ENCODE data around the gene RASSF8. TPM values are rescaled to one million over a fixed set of nuclear protein-coding genes. Genes with fewer than 3 reads are reported as not detected.

The RASSF8 gene
- total RNA-seq, 1 donor from 2014 or later, result 33.7 TPM

DNA sequence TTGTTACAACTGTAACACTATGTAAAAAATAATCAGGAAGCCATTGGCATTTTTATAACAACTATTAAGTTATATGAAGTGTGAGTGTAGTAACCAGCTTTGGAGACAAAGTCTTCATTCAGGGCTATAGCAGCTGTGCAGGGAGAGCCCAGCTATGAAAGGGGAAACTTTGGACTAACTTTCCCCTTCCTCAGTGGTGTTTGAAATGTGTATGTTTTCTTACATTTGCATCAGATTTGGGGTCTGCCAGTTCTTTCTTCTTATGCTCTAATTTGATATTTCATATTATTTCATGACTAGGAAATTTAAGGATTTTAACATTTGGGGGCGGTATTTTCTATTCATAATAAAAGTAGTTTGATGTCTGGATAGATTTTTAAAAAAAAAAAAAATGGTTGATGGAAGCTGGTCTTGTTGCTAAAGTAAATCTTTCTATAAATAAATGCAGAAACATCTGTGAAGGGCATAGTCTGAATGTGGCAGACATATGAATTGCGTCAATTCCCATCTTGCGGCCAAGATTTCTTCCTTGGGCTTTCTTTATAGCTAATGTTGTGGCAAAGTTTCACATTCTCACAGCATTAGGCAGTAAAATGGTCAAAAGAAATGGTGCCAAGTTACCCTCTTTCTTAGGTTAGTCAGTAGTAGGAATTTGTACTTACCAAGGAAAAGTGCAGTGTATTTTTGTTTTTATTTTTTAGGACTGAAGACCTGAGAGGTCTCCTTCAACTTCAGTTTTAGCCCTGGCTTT lies 35.6 kb downstream of the RASSF8 start:
- H3K4me3 ChIP-seq, result no peak overlapping the region
- TF ChIP-seq, protein P1, sequence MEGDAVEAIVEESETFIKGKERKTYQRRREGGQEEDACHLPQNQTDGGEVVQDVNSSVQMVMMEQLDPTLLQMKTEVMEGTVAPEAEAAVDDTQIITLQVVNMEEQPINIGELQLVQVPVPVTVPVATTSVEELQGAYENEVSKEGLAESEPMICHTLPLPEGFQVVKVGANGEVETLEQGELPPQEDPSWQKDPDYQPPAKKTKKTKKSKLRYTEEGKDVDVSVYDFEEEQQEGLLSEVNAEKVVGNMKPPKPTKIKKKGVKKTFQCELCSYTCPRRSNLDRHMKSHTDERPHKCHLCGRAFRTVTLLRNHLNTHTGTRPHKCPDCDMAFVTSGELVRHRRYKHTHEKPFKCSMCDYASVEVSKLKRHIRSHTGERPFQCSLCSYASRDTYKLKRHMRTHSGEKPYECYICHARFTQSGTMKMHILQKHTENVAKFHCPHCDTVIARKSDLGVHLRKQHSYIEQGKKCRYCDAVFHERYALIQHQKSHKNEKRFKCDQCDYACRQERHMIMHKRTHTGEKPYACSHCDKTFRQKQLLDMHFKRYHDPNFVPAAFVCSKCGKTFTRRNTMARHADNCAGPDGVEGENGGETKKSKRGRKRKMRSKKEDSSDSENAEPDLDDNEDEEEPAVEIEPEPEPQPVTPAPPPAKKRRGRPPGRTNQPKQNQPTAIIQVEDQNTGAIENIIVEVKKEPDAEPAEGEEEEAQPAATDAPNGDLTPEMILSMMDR (IDR thresholded peaks at IDR 0.05; ENCODE audit: borderline replicate concordance), result no peak
- H3K4me1 ChIP-seq, result peaks cover 47% of the 10 kb centered on the region
- no peaks in the 10 kb centered on the region for H3K36me3 ChIP-seq
- DNase-seq, result no peak
- H3K27ac ChIP-seq (replicated peaks), result peak overlapping the region; percentile 27
- intact Hi-C loops (cut with micrococcal nuclease), result no loop called here
- H3K27me3 ChIP-seq (ENCODE audit: low read depth), result no peaks in the 10 kb centered on the region
- H3K9me3 ChIP-seq (replicated peaks), result no peaks in the 10 kb centered on the region

DNA sequence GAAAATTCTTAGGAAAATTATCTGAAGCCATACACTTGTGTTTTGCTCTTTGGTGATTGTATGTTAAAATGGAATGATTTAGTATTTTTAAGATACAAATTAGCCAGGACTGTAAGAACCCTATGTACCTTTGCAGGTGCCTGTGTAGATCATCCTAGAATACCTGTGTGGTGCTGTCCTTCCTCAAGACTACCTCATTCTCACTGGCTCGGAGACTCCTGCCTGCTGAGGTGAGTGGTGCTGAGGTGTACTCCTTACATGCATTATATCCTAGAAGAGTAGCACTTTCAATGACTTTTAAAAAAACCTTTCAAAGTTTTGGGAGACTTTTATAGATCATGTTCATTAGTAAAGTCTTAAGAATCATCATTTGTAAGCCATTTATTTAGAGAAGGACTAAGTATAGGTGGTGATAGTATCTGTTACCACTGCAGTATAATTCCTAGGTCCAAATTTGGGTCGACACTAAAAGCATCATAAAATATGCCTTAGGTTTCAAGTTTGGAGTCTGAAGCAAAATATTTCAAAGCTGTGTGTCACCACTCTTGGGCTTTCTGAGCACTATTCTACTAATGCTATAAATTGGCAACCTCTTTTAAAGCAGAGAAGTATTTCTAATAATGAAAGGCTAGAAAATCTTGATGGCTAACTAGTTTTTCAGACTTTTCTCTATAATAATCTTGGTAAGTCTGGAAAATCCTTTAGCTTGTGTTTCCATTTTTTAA lies 36.6 kb downstream of the RASSF8 start:
- Histone ChIP-seq H3K9me3 (replicated peaks) (no peaks in the 10 kb centered on the region), H3K36me3 (no peaks in the 10 kb centered on the region), H3K27me3 (ENCODE audit: low read depth) (no peaks in the 10 kb centered on the region), H3K27ac (replicated peaks) (peak overlapping the region; percentile 27), H3K4me3 (no peak overlapping the region), H3K4me1 (peaks cover 47% of the 10 kb centered on the region)
- TF ChIP-seq, protein P1 (IDR thresholded peaks at IDR 0.05; ENCODE audit: borderline replicate concordance), result no peak
- no peak for DNase-seq
- intact Hi-C loops (cut with micrococcal nuclease), result no loop called here

DNA sequence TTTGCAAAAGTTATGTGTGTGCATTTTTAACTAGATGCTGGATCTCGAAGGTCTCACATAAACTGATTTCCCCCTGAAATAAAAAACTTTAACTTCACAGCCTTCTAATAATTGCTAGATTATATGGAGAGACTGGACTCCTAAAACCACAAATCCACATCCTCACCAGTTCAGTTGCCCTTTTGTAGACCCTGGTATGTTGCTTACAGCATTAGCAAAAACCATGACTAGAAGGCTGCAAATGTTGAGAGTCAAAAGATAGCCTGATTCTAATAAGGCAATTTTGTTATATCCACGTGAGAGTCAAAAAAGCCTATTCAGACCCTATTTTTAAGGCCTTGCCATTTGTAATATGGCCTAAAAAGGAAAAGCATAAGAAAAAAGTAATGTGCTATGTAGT lies 37.4 kb downstream of the RASSF8 start:
- H3K27ac ChIP-seq (replicated peaks), result no peak overlapping the region
- DNase-seq, result no peak
- H3K9me3 ChIP-seq (replicated peaks), result no peaks in the 10 kb centered on the region
- no peaks in the 10 kb centered on the region for H3K36me3 ChIP-seq
- no peaks in the 10 kb centered on the region for H3K27me3 ChIP-seq (ENCODE audit: low read depth)
- no peak overlapping the region for H3K4me3 ChIP-seq
- peaks cover 47% of the 10 kb centered on the region for H3K4me1 ChIP-seq
- TF ChIP-seq, protein P1 (IDR thresholded peaks at IDR 0.05; ENCODE audit: borderline replicate concordance), result no peak
- intact Hi-C loops (cut with micrococcal nuclease), result no loop called here

DNA sequence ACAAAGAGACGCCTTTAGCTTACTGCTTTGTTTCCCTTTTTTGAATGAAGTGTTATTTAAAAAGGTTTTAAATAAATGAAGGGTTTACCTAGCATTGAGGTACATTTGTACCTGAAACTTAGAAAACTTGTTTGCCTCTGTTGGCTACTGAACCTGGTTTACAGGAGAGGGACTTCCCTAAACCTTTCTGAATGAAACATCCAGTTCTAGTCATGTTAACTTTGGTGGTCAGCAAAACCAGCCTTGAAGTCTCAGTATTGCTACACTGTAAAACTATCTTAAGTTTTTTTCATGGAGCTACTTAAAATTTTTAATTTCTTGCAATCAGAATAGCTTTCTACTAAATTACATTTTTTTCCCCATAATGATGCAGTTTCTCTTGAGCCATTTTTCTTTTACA lies 38.2 kb downstream of the RASSF8 start:
- TF ChIP-seq, protein P1 (IDR thresholded peaks at IDR 0.05; ENCODE audit: borderline replicate concordance), result no peak
- Histone ChIP-seq H3K27ac (replicated peaks) (no peak overlapping the region), H3K9me3 (replicated peaks) (no peaks in the 10 kb centered on the region), H3K27me3 (ENCODE audit: low read depth) (no peaks in the 10 kb centered on the region), H3K4me1 (peaks cover 47% of the 10 kb centered on the region), H3K4me3 (no peak overlapping the region), H3K36me3 (no peaks in the 10 kb centered on the region)
- intact Hi-C loops (cut with micrococcal nuclease), result no loop called here
- no peak for DNase-seq

DNA sequence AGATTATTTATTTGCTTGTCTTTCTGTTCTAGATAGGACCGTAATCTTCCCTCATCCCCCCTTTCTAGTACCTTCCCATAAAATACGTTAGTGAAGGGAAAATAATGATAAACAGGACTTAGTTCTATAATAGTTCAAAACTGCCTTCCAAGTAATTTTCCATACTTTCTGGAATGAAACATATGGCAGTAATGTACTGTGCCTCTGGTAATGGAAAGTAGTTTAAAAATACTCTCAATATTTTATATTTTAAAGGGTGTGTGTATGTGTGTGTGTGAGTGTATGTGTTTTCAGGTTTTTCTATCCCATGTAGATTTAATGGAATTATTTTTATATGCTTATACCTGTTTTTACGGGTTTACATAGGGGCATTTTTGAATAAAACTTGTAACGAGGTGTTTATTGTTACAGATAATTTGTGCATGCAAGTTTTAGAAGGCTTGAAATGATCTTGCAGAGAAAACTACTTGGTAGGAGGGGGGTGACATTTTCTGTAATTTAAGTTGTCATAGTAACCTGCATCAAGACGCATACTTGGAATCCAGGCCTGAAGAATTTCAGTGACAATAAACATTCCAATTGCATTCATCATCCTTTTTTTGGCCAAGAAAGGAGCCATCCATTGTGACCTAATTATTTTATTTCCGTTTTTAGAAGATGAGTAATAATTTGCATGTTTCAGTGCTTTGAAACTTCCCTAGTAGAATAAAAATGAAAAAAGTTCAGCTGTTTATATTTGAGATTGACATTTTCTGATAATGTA lies 38.9 kb downstream of the RASSF8 start:
- H3K9me3 ChIP-seq (replicated peaks), result peaks cover under 1% of the 10 kb centered on the region
- TF ChIP-seq, protein P1 (IDR thresholded peaks at IDR 0.05; ENCODE audit: borderline replicate concordance), result no peak
- H3K4me1 ChIP-seq, result peaks cover 43% of the 10 kb centered on the region
- H3K27me3 ChIP-seq (ENCODE audit: low read depth), result no peaks in the 10 kb centered on the region
- H3K36me3 ChIP-seq, result no peaks in the 10 kb centered on the region
- intact Hi-C loops (cut with micrococcal nuclease), result no loop called here
- H3K4me3 ChIP-seq, result no peak overlapping the region
- DNase-seq, result no peak
- no peak overlapping the region for H3K27ac ChIP-seq (replicated peaks)

All from left ventricle myocardium inferior (tissue), 1 donor.